Measurements from ENCODE around the gene GAREM1. TPM values are rescaled to one million over a fixed set of nuclear protein-coding genes. Genes with fewer than 3 reads are reported as not detected.

The GAREM1 gene
- total and polyA plus RNA-seq, 7 experiments from 2014 or later: 0.06 to 1.0 (median 0.43) TPM; not detected in 2

- Histone ChIP-seq H3K4me1 (ENCODE audit: control insufficient read depth in 2 of 2, insufficient read depth in 2 of 2, low read length in 2 of 2) (no peaks in the 10 kb centered on the region), H3K36me3 (ENCODE audit: control insufficient read depth in 2 of 3, insufficient read depth in 3 of 3, low read length in 3 of 3) (no peaks in the 10 kb centered on the region), H3K4me3 (ENCODE audit: low read length) (no peak overlapping the region), H3K27ac (ENCODE audit: low read depth, low read length) (no peak overlapping the region), H3K9me3 (ENCODE audit: control insufficient read depth in 2 of 3, low read length in 3 of 3) (no peaks in the 10 kb centered on the region), H3K27me3 (ENCODE audit: control insufficient read depth in 2 of 2, insufficient read depth in 2 of 2, low read length in 2 of 2) (peaks cover 0 to 4% of the 10 kb centered on the region in 2 donors)
- H3K27ac Mint-ChIP-seq: no peak overlapping the region
- CTCF ChIA-PET: no interaction called here
- no peak for DNase-seq
- intact Hi-C loops (cut with micrococcal nuclease): no loop called here
- peaks cover 33 to 58% (median 51%) of the 10 kb centered on the region in 5 donors for H3K27me3 Mint-ChIP-seq
- ATAC-seq: no peak
- peaks cover 0 to 5% (median 0%) of the 10 kb centered on the region in 5 donors for H3K36me3 Mint-ChIP-seq
- peaks cover 0 to 5% (median 0%) of the 10 kb centered on the region in 11 donors for H3K9me3 Mint-ChIP-seq
- POLR2A ChIA-PET: no interaction called here
- H3K4me3 Mint-ChIP-seq: no peak overlapping the region
- H3K4me1 Mint-ChIP-seq: no peaks in the 10 kb centered on the region
Observed at GRCh38 chr18:32461709-32462272, 8.9 kb downstream of the GAREM1 start.

GRCh38 chr18:32460171-32460731, 10.4 kb downstream of the GAREM1 start:
- ChIA-PET CTCF (no interaction called here), POLR2A (no interaction called here)
- peaks cover 29 to 59% (median 50%) of the 10 kb centered on the region in 5 donors for H3K27me3 Mint-ChIP-seq
- Histone ChIP-seq H3K27me3 (ENCODE audit: control insufficient read depth in 2 of 2, insufficient read depth in 2 of 2, low read length in 2 of 2) (no peaks in the 10 kb centered on the region), H3K27ac (ENCODE audit: low read depth, low read length) (no peak overlapping the region), H3K36me3 (ENCODE audit: control insufficient read depth in 2 of 3, insufficient read depth in 3 of 3, low read length in 3 of 3) (no peaks in the 10 kb centered on the region), H3K4me1 (ENCODE audit: control insufficient read depth in 2 of 2, insufficient read depth in 2 of 2, low read length in 2 of 2) (no peaks in the 10 kb centered on the region), H3K4me3 (ENCODE audit: low read length) (no peak overlapping the region), H3K9me3 (ENCODE audit: control insufficient read depth in 2 of 3, low read length in 3 of 3) (no peaks in the 10 kb centered on the region)
- no peaks in the 10 kb centered on the region for H3K4me1 Mint-ChIP-seq
- H3K27ac Mint-ChIP-seq: no peak overlapping the region
- DNase-seq (no peak), ATAC-seq (no peak)
- peaks cover 0 to 5% (median 0%) of the 10 kb centered on the region in 5 donors for H3K36me3 Mint-ChIP-seq
- H3K9me3 Mint-ChIP-seq: peaks cover 0 to 5% (median 0%) of the 10 kb centered on the region in 11 donors
- intact Hi-C loops (cut with micrococcal nuclease): no loop called here
- H3K4me3 Mint-ChIP-seq: no peak overlapping the region

GRCh38 chr18:32459361-32460101, 11.2 kb downstream of the GAREM1 start:
- POLR2A ChIA-PET: no interaction called here
- CTCF ChIA-PET: no interaction called here

GRCh38 chr18:32455361-32455760, 15.3 kb downstream of the GAREM1 start:
- ATAC-seq (no peak), DNase-seq (no peak)
- ChIA-PET POLR2A (no interaction called here), CTCF (no interaction called here)
- H3K36me3 ChIP-seq (ENCODE audit: control insufficient read depth in 2 of 3, insufficient read depth in 3 of 3, low read length in 3 of 3): no peaks in the 10 kb centered on the region
- intact Hi-C loops (cut with micrococcal nuclease): no loop called here
- no peaks in the 10 kb centered on the region for H3K9me3 ChIP-seq (ENCODE audit: control insufficient read depth in 2 of 3, low read length in 3 of 3)
- Mint-ChIP-seq H3K27ac (no peak overlapping the region), H3K4me3 (no peak overlapping the region), H3K4me1 (no peaks in the 10 kb centered on the region), H3K27me3 (peaks cover 20 to 56% (median 44%) of the 10 kb centered on the region in 5 donors), H3K36me3 (no peaks in the 10 kb centered on the region), H3K9me3 (peaks cover 0 to 2% (median 0%) of the 10 kb centered on the region in 11 donors)
- H3K27ac ChIP-seq (ENCODE audit: low read depth, low read length): no peak overlapping the region
- H3K27me3 ChIP-seq (ENCODE audit: control insufficient read depth in 2 of 2, insufficient read depth in 2 of 2, low read length in 2 of 2): no peaks in the 10 kb centered on the region
- no peaks in the 10 kb centered on the region for H3K4me1 ChIP-seq (ENCODE audit: control insufficient read depth in 2 of 2, insufficient read depth in 2 of 2, low read length in 2 of 2)
- no peak overlapping the region for H3K4me3 ChIP-seq (ENCODE audit: low read length)

More at GRCh38 chr18:32459361-32460101, 11.2 kb downstream of the GAREM1 start:
- H3K9me3 Mint-ChIP-seq: peaks cover 0 to 3% (median 0%) of the 10 kb centered on the region in 11 donors
- intact Hi-C loops (cut with micrococcal nuclease): no loop called here
- peaks cover 27 to 59% (median 49%) of the 10 kb centered on the region in 5 donors for H3K27me3 Mint-ChIP-seq
- Histone ChIP-seq H3K36me3 (ENCODE audit: control insufficient read depth in 2 of 3, insufficient read depth in 3 of 3, low read length in 3 of 3) (no peaks in the 10 kb centered on the region), H3K9me3 (ENCODE audit: control insufficient read depth in 2 of 3, low read length in 3 of 3) (no peaks in the 10 kb centered on the region), H3K4me1 (ENCODE audit: control insufficient read depth in 2 of 2, insufficient read depth in 2 of 2, low read length in 2 of 2) (no peaks in the 10 kb centered on the region), H3K4me3 (ENCODE audit: low read length) (no peak overlapping the region), H3K27me3 (ENCODE audit: control insufficient read depth in 2 of 2, insufficient read depth in 2 of 2, low read length in 2 of 2) (no peaks in the 10 kb centered on the region), H3K27ac (ENCODE audit: low read depth, low read length) (no peak overlapping the region)
- ATAC-seq (no peak), DNase-seq (no peak)
- H3K4me3 Mint-ChIP-seq: no peak overlapping the region
- no peak overlapping the region for H3K27ac Mint-ChIP-seq
- H3K36me3 Mint-ChIP-seq: peaks cover 0 to 3% (median 0%) of the 10 kb centered on the region in 5 donors
- no peaks in the 10 kb centered on the region for H3K4me1 Mint-ChIP-seq

- no peaks in the 10 kb centered on the region for H3K36me3 ChIP-seq (ENCODE audit: control insufficient read depth in 2 of 3, insufficient read depth in 3 of 3, low read length in 3 of 3)
- H3K27me3 Mint-ChIP-seq: peaks cover 16 to 59% (median 39%) of the 10 kb centered on the region in 5 donors
- H3K4me1 Mint-ChIP-seq: no peaks in the 10 kb centered on the region
- H3K4me1 ChIP-seq (ENCODE audit: control insufficient read depth in 2 of 2, insufficient read depth in 2 of 2, low read length in 2 of 2): no peaks in the 10 kb centered on the region
- ChIA-PET POLR2A (interaction anchor here (0.6 kb wide), 1 partner anchor 157 kb away, joined by 3 read pairs; no protein-coding TSS in a partner anchor), CTCF (no interaction called here)
- no peak overlapping the region for H3K4me3 Mint-ChIP-seq
- no peak for DNase-seq
- H3K27ac Mint-ChIP-seq: no peak overlapping the region
- H3K9me3 Mint-ChIP-seq: peaks cover 0 to 2% (median 0%) of the 10 kb centered on the region in 11 donors
- H3K9me3 ChIP-seq (ENCODE audit: control insufficient read depth in 2 of 3, low read length in 3 of 3): no peaks in the 10 kb centered on the region
- no peak for ATAC-seq
- intact Hi-C loops (cut with micrococcal nuclease): no loop called here
- no peak overlapping the region for H3K4me3 ChIP-seq (ENCODE audit: low read length)
- H3K27me3 ChIP-seq (ENCODE audit: control insufficient read depth in 2 of 2, insufficient read depth in 2 of 2, low read length in 2 of 2): no peaks in the 10 kb centered on the region
- H3K36me3 Mint-ChIP-seq: no peaks in the 10 kb centered on the region
- no peak overlapping the region for H3K27ac ChIP-seq (ENCODE audit: low read depth, low read length)
Observed at GRCh38 chr18:32454593-32454992, 16.1 kb downstream of the GAREM1 start.

GRCh38 chr18:32450874-32451273, 19.8 kb downstream of the GAREM1 start:
- Mint-ChIP-seq H3K9me3 (peaks cover 0 to under 1% (median 0%) of the 10 kb centered on the region in 11 donors), H3K27me3 (peaks cover 15 to 40% (median 28%) of the 10 kb centered on the region in 5 donors), H3K4me1 (no peaks in the 10 kb centered on the region), H3K36me3 (no peaks in the 10 kb centered on the region), H3K4me3 (no peak overlapping the region), H3K27ac (no peak overlapping the region)
- H3K4me1 ChIP-seq (ENCODE audit: control insufficient read depth in 2 of 2, insufficient read depth in 2 of 2, low read length in 2 of 2): no peaks in the 10 kb centered on the region
- CTCF ChIA-PET: no interaction called here
- POLR2A ChIA-PET: no interaction called here
- no peak for DNase-seq
- H3K27me3 ChIP-seq (ENCODE audit: control insufficient read depth in 2 of 2, insufficient read depth in 2 of 2, low read length in 2 of 2): no peaks in the 10 kb centered on the region
- H3K9me3 ChIP-seq (ENCODE audit: control insufficient read depth in 2 of 3, low read length in 3 of 3): no peaks in the 10 kb centered on the region
- H3K27ac ChIP-seq (ENCODE audit: low read depth, low read length): no peak overlapping the region
- no peaks in the 10 kb centered on the region for H3K36me3 ChIP-seq (ENCODE audit: control insufficient read depth in 2 of 3, insufficient read depth in 3 of 3, low read length in 3 of 3)
- no peak for ATAC-seq
- intact Hi-C loops (cut with micrococcal nuclease): no loop called here
- H3K4me3 ChIP-seq (ENCODE audit: low read length): no peak overlapping the region
